RCC 7860 (cell line): ENCODE measurements around the gene QSOX1.
A peak's percentile ranks its signal among the peaks of the same experiment; 100 is the strongest.

Experiments used
- DNase-seq: peaks from one replicate; pipeline ENCODE4 v3.0.0-alpha.2; 2015; ENCODE audit warnings: low spot score
- FAIRE-seq: peaks from 2 replicates; lab custom pipeline; 2012; peaks lifted over from hg19 to GRCh38; lab: Jason Lieb, UNC

The QSOX1 gene

GRCh38 chr1:180231506-180231921 lies 76.8 kb downstream of the QSOX1 start:
- DNase-seq (peak; percentile 57), FAIRE-seq (no peak)

GRCh38 chr1:180231936-180232335 lies 77.3 kb downstream of the QSOX1 start:
- no peak for FAIRE-seq
- no peak for DNase-seq

GRCh38 chr1:180232521-180233043 lies 77.9 kb downstream of the QSOX1 start:
- DNase-seq (no peak), FAIRE-seq (no peak)

GRCh38 chr1:180233191-180234011 lies 78.7 kb downstream of the QSOX1 start:
- DNase-seq (no peak), FAIRE-seq (no peak)

- DNase-seq: no peak
- no peak for FAIRE-seq
Measured at GRCh38 chr1:180234369-180235076, 79.9 kb downstream of the QSOX1 start.

- FAIRE-seq: no peak
- DNase-seq: no peak
Measured at GRCh38 chr1:180235077-180235501, 80.4 kb downstream of the QSOX1 start.

GRCh38 chr1:180235502-180236239 lies 81.0 kb downstream of the QSOX1 start:
- DNase-seq: no peak
- no peak for FAIRE-seq

GRCh38 chr1:180236698-180237509 lies 82.2 kb downstream of the QSOX1 start:
- DNase-seq: no peak
- FAIRE-seq: no peak

GRCh38 chr1:180237869-180238476 lies 83.3 kb downstream of the QSOX1 start:
- FAIRE-seq (no peak), DNase-seq (no peak)

- DNase-seq (no peak), FAIRE-seq (no peak)
Measured at GRCh38 chr1:180238675-180239074, 84.0 kb downstream of the QSOX1 start.

GRCh38 chr1:180239145-180240096 lies 84.8 kb downstream of the QSOX1 start:
- DNase-seq (no peak), FAIRE-seq (no peak)

- FAIRE-seq: no peak
- no peak for DNase-seq
Measured at GRCh38 chr1:180241716-180242544, 87.3 kb downstream of the QSOX1 start.

- FAIRE-seq (no peak), DNase-seq (no peak)
Measured at GRCh38 chr1:180243517-180244221, 89.0 kb downstream of the QSOX1 start.

- no peak for FAIRE-seq
Measured at GRCh38 chr1:180244840-180245239, 90.2 kb downstream of the QSOX1 start.

GRCh38 chr1:180246579-180246978 lies 91.9 kb downstream of the QSOX1 start:
- FAIRE-seq: no peak

More at GRCh38 chr1:180244840-180245239, 90.2 kb downstream of the QSOX1 start:
- no peak for DNase-seq

GRCh38 chr1:180247061-180247460 lies 92.4 kb downstream of the QSOX1 start:
- DNase-seq: no peak

More at GRCh38 chr1:180246579-180246978, 91.9 kb downstream of the QSOX1 start:
- no peak for DNase-seq

GRCh38 chr1:180247580-180247979 lies 92.9 kb downstream of the QSOX1 start:
- DNase-seq: no peak
- no peak for FAIRE-seq

More at GRCh38 chr1:180247061-180247460, 92.4 kb downstream of the QSOX1 start:
- no peak for FAIRE-seq
